ENCODE results near the gene ZNF557. TPM values are rescaled to one million over a fixed set of nuclear protein-coding genes. Genes with fewer than 3 reads are reported as not detected.

ZNF557 gene
- total RNA-seq, 4 donors from 2014 or later = 7.9 to 12.0 (median 8.8) TPM

DNA sequence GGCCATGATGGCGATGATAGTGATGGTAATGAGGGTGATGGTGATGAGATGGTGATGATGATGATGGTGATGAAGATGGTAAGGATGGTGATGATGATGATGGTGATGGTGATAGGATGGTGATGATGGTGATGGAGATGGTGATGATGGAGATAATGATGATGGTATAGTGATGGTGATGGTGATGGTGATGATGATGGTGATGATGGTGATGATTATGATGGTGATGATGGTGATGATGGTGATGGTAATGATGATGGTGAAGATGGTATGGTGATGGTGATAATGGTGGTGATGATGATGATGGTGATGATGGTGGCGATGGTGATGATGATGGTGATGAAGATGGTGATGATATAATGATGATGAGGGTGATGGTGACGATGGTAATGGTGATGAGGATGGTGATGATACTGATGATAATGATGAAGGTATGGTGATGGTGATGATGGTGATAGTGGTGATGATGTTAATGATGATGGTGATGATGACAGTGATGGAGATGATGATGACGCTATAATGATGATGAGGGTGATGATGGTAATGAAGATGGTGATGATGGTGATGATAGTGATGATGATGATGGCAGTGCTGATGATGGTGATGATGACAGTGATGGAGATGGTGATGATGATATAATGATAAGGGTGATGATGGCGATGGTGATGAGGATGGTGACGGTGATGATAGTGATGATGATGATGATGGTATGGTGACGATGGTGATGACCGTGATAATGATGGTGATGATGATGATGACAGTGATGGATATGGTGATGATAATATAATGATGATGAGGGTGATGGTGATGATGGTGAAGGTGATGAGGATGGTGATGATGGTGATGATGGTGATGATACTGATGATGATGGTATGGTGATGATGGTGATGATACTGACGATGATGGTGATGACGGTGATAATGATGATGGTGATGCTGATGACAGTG, 37.5 kb downstream of the ZNF557 start:
- H3K27ac ChIP-seq = no peak overlapping the region
- no peaks in the 10 kb centered on the region for H3K4me1 ChIP-seq
- H3K4me3 ChIP-seq = no peak overlapping the region
- TF ChIP-seq, protein P1, sequence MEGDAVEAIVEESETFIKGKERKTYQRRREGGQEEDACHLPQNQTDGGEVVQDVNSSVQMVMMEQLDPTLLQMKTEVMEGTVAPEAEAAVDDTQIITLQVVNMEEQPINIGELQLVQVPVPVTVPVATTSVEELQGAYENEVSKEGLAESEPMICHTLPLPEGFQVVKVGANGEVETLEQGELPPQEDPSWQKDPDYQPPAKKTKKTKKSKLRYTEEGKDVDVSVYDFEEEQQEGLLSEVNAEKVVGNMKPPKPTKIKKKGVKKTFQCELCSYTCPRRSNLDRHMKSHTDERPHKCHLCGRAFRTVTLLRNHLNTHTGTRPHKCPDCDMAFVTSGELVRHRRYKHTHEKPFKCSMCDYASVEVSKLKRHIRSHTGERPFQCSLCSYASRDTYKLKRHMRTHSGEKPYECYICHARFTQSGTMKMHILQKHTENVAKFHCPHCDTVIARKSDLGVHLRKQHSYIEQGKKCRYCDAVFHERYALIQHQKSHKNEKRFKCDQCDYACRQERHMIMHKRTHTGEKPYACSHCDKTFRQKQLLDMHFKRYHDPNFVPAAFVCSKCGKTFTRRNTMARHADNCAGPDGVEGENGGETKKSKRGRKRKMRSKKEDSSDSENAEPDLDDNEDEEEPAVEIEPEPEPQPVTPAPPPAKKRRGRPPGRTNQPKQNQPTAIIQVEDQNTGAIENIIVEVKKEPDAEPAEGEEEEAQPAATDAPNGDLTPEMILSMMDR (IDR thresholded peaks at IDR 0.05) = no peak
- TF ChIP-seq POLR2AphosphoS5 (IDR thresholded peaks at IDR 0.05) (no peak), EP300 (IDR thresholded peaks at IDR 0.05) (no peak), POLR2A (IDR thresholded peaks at IDR 0.05) (no peak)
- ATAC-seq = no peak
- peaks cover 6% of the 10 kb centered on the region for H3K27me3 ChIP-seq
- no peaks in the 10 kb centered on the region for H3K36me3 ChIP-seq
- WGBS, 2 donors (ENCODE audit: low coverage in 1 of 2) = 77 to 83% methylated on average over 10 of the region's 10 CpGs
- no peaks in the 10 kb centered on the region for H3K9me3 ChIP-seq

DNA sequence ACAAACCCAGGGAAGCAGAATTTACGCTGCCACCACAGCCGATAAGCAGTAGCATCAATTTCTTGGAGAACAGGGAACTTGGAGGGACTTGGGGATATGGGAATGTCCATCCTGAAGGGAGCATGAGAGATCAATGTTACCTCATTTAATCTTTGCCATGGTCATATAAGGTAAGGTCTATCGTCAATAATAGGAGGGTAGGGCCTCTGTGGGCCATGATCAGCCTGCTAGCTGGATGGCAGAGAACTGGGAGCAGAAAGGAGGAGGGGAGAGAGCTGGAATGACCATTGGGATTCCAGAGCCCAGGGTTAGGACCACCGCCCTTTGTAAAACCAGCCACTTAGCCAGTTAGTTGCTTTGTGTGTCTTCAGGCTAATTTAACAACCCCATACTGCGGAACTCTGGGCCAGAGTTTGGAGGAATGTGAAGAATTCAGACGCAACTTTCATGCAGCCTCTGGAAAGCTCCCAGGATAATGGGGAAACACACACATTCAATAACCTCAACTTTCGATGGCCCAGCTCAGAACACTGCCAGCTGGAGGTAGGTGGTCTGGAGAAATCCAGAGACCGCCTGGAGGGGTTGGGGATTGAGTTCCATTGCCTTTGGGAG, 40.3 kb downstream of the ZNF557 start:
- H3K4me1 ChIP-seq = no peaks in the 10 kb centered on the region
- WGBS, 2 donors (ENCODE audit: low coverage in 1 of 2) = 54 to 68% methylated on average over 6 to 8 of the region's 8 CpGs
- no peak overlapping the region for H3K4me3 ChIP-seq
- H3K27ac ChIP-seq = no peak overlapping the region
- H3K36me3 ChIP-seq = peaks cover 0 to under 1% of the 10 kb centered on the region in 2 donors
- TF ChIP-seq POLR2A (IDR thresholded peaks at IDR 0.05) (no peak), POLR2AphosphoS5 (IDR thresholded peaks at IDR 0.05) (no peak), EP300 (IDR thresholded peaks at IDR 0.05) (no peak)
- TF ChIP-seq, protein P1 (IDR thresholded peaks at IDR 0.05) = no peak
- no peaks in the 10 kb centered on the region for H3K9me3 ChIP-seq
- H3K27me3 ChIP-seq = peaks cover 6% of the 10 kb centered on the region
- no peak for ATAC-seq

DNA sequence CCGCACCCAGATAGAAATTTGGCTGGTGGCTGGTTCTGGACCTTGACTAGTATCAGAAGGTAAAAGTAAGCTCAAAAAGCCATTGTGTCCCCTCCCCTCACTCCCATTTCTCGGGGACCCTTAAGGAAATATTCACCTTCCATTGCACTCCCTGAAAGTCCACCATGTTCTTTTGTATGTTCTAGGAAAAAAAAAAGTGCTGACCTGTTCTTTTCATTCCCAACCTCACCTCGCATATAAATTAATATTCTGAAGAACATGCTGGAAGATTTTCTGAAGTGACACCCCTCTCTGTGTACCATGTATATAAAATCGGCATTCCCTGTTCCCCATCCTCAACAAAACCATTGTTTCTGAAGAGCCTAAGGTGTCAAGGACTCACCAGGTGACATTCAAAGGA, 43.2 kb downstream of the ZNF557 start:
- ATAC-seq = no peak
- WGBS, 2 donors (ENCODE audit: low coverage in 1 of 2) = 80 to 88% methylated on average over 2 to 4 of the region's 4 CpGs
- peaks cover 0 to 29% of the 10 kb centered on the region in 2 donors for H3K36me3 ChIP-seq
- no peaks in the 10 kb centered on the region for H3K4me1 ChIP-seq
- TF ChIP-seq, protein P1 (IDR thresholded peaks at IDR 0.05) = no peak
- TF ChIP-seq EP300 (IDR thresholded peaks at IDR 0.05) = no peak
- TF ChIP-seq POLR2A (IDR thresholded peaks at IDR 0.05) = no peak
- TF ChIP-seq POLR2AphosphoS5 (IDR thresholded peaks at IDR 0.05) = no peak
- H3K27me3 ChIP-seq = peaks cover 6% of the 10 kb centered on the region
- H3K9me3 ChIP-seq = no peaks in the 10 kb centered on the region
- no peak overlapping the region for H3K4me3 ChIP-seq
- no peak overlapping the region for H3K27ac ChIP-seq

GRCh38 chr19:7113233-7113632, 43.7 kb downstream of the ZNF557 start:
- H3K9me3 ChIP-seq = no peaks in the 10 kb centered on the region
- H3K4me3 ChIP-seq = no peak overlapping the region
- TF ChIP-seq EP300 (IDR thresholded peaks at IDR 0.05) (no peak), POLR2AphosphoS5 (IDR thresholded peaks at IDR 0.05) (no peak), POLR2A (IDR thresholded peaks at IDR 0.05) (no peak)
- TF ChIP-seq, protein P1 (IDR thresholded peaks at IDR 0.05) = no peak
- H3K4me1 ChIP-seq = no peaks in the 10 kb centered on the region
- H3K27ac ChIP-seq = no peak overlapping the region
- WGBS, 2 donors (ENCODE audit: low coverage in 1 of 2) = 90% methylated on average over 1 of the region's 1 CpG; no CpG with 5 or more reads in 1 of the 2 donors
- peaks cover 3% of the 10 kb centered on the region for H3K27me3 ChIP-seq
- no peak for ATAC-seq
- peaks cover 0 to 35% of the 10 kb centered on the region in 2 donors for H3K36me3 ChIP-seq

Data from gastroesophageal sphincter (tissue), 4 donors.